Gastrocnemius medialis (tissue), 4 donors: ENCODE measurements around the gene PDE6H.

Source experiments
- POLR2A ChIP-seq, 2 donors: fragments of 450-650 bp; IDR thresholded peaks; one replicate each; pipeline ENCODE4 v1.6.1; 2017; ENCODE audit warnings: antibody characterized with exemption in 2 of 2, mild to moderate bottlenecking in 2 of 2, moderate library complexity in 2 of 2
- TF ChIP-seq, protein P1 (sequence below), 5 experiments: fragments of 450-650 bp in 3 of 5; fragments of 200-600 bp in 2 of 5; sonication (generic) in 2 of 5; IDR thresholded peaks in 4 of 5; conservative IDR thresholded peaks in 1 of 5; 1 replicate in 4 of 5; 2 replicates in 1 of 5; pipeline ENCODE4 v1.5.1; 2016 to 2019; ENCODE audit warnings: antibody characterized with exemption in 5 of 5, mild to moderate bottlenecking in 3 of 5, moderate library complexity in 3 of 5

DNA sequence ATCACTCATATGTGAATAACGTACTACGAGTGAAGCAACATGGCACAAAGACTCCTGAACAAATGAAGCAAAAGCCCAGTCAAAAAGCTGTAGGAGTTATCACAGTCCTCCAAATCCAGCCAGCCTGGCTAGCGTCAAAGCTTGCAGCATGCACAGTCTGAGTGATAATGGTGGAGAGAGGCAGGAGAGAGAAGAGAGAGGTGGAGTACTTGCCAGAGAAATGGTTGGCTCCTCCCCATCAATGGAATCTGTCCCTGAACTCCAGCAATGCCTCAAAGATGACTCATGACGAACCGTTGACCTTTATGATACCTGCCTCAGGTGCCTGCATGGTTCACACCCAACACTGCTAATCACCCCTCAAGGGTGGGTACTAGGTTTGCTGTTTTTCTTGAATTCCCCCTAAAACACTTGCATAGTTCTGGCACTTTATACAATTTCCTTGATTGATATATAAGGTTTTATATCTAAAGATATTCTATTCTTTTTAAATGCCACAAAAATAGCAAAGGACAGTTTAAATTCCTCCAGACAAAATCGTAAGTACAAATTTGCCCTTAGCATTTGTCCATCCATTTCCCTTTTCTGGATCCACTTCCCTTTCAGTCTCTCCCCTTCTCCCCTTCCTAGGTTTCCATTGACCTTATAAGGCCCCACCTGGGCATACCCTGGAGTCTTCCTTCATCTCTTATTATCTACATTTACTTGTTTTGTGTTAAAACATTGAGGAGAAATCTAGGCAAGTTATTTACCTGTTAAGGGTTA, 21.7 kb upstream of the PDE6H start:
- TF ChIP-seq, protein P1, sequence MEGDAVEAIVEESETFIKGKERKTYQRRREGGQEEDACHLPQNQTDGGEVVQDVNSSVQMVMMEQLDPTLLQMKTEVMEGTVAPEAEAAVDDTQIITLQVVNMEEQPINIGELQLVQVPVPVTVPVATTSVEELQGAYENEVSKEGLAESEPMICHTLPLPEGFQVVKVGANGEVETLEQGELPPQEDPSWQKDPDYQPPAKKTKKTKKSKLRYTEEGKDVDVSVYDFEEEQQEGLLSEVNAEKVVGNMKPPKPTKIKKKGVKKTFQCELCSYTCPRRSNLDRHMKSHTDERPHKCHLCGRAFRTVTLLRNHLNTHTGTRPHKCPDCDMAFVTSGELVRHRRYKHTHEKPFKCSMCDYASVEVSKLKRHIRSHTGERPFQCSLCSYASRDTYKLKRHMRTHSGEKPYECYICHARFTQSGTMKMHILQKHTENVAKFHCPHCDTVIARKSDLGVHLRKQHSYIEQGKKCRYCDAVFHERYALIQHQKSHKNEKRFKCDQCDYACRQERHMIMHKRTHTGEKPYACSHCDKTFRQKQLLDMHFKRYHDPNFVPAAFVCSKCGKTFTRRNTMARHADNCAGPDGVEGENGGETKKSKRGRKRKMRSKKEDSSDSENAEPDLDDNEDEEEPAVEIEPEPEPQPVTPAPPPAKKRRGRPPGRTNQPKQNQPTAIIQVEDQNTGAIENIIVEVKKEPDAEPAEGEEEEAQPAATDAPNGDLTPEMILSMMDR (IDR thresholded peaks at IDR 0.05 in 4 of 5, conservative IDR thresholded peaks at IDR 0.05 in 1 of 5): no peak
- no peak for TF ChIP-seq POLR2A (IDR thresholded peaks at IDR 0.05)
